HG02870 (cell line): ENCODE measurements around the gene KDELR3.

Source experiments
- ATAC-seq: cut with Tn5 transposase; IDR thresholded peaks from one replicate; pipeline ENCODE4 v1.9.1; 2021; ENCODE audit warnings: mild to moderate bottlenecking, moderate library complexity; ENCODE audit not compliant: unreplicated experiment

Gene KDELR3

DNA sequence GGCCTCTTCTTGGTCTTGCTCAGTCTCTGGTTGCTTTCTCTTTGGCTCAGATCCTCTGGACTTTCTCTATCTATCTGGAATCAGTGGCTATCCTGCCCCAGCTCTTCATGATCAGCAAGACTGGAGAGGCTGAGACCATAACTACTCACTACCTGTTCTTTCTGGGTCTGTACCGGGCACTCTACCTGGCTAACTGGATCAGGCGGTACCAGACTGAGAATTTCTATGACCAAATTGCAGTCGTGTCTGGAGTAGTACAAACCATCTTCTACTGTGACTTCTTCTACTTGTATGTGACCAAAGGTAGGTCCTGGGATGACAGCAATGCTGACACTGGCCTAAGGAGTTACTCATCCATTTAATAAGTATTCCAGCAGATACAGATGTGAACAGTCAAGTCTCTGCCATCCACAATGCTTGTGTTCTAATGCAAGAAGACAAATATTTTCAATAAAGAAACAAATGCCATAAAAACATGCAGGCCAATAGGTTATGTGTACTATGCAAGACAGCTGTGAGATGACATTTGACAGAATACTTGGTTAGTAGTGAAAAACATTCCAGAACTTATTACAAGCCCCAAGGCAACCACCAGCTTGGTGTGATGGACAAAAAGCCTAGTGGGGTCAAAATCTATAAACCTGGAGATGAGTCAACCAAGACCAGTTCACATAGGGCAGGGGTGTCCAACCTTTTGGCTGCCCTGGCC, 13.4 kb downstream of the KDELR3 start:
- no peak for ATAC-seq

DNA sequence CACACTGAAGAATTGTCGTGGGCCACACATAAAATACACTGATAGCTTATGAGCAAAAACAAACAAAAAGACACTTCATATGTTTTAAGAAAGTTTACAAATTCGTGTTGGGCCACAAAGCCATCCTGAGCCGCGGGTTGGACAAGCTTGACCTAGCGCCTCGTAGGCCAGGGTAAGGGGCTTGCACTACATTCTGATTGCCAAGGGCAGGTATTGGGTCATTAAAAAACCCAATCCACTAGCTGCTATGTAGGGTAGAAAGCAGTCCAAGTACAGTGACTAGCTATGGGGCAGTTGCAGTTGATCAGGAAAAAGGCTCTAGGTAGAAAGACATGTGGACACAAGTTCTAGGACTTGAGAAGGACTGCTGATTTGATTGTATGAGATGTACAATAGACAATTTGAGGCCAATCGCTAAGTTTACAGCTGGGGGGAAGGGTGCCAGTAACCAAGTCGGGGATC, 14.0 kb downstream of the KDELR3 start:
- no peak for ATAC-seq

DNA sequence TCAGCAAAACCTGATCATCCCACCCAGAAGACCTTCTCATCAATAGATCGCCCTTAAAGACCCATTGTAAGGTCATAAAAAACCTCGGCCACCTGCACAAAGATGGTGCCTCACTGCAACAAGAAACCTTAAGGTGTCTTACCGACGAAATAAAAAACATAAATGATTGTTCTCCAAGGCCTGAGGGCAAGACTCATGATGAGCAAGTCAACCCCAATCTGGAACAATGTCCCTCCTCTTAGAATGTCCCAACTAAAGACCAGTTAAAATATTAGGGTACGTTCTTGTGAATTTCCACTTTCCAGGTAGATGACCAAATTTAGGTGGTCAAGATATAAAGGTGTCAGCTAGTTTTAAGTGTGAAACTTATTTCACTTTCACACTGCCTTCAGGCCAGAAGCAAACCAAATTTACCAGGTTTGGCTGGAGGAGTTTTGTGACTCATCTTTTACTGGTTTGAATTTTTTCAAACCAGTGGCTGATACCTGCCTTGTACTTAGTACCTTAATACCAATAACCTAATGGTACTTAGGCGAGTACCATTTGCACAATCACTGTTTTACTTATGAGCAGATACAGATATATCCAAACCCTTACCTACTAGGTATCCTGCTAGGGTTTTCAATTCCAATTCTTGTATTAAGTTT, 14.9 kb downstream of the KDELR3 start:
- no peak for ATAC-seq

DNA sequence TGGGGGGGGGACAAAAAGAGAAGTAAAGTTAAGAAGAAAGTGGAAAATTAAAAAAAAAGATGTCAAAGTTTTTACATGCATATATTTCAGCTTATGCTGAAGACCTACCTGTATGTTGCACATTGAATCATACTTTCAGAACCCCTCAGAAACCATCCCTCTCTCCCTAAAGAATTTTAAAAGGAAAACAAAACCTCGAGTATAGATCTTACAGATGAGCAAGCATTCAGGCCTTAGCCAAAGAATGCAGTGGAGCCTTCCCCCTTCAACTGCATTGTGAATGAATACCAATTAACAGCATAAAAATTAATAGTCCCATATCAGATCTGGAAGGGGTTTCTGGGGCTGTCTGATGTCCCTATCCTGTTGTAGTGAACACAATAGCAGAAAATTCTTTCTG, 16.3 kb downstream of the KDELR3 start:
- no peak for ATAC-seq

DNA sequence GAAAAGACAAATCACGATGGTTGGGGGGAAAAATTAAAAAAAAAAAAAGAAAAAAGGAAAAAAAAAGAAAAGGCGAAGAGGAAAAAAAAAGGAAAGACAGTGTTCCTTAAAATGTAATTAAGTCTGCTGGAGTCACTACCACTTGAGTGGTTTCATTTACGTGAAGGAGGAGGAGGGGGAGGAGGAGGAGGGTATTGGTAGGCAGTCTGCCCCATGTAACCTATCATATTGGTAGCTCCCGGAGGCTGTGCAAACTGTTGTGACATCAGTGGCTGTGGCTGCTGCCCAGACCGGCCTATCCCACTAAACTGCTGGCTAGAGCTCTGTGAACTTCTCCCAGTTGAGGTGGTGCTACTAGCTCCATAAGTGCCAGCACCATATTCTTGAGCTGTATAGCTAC, 17.9 kb downstream of the KDELR3 start:
- ATAC-seq: no peak

DNA sequence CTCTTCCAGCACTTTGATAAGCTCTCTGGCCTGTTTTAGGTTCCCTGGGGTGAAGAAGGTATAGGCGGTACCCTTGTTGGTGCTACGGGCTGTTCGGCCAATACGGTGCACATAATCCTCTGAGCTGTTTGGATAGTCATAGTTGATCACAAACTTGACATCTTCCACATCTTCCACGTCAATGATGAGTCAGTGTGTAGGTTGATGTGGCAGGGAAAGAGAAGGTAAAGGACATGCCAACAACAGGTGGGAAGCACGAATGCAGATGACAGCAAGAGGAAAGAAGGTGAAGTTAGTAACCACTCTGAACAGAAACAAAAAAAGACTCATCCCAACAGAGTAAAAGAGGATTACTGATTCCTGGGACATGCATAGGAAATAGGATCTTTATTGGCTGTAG, 20.1 kb downstream of the KDELR3 start:
- no peak for ATAC-seq

DNA sequence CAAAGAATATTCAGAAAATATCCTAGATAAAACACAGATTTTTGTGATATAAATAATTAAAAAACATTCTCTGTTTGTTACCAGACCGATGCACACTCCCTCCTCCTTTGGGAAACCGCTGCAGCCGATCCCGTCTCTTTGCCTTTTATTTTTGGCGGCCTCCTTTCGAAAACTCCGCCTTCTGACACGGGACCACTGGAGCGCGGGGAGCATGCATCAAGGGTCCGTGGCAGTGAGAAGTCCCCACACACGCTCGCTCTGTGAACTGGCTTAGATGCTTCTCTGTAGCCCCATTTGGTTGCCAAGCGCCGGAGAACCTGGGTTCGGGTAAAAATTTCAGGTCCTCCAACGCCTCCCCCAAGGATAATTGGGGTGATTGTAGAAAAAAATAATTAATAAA, 21.2 kb downstream of the KDELR3 start:
- ATAC-seq: no peak

DNA sequence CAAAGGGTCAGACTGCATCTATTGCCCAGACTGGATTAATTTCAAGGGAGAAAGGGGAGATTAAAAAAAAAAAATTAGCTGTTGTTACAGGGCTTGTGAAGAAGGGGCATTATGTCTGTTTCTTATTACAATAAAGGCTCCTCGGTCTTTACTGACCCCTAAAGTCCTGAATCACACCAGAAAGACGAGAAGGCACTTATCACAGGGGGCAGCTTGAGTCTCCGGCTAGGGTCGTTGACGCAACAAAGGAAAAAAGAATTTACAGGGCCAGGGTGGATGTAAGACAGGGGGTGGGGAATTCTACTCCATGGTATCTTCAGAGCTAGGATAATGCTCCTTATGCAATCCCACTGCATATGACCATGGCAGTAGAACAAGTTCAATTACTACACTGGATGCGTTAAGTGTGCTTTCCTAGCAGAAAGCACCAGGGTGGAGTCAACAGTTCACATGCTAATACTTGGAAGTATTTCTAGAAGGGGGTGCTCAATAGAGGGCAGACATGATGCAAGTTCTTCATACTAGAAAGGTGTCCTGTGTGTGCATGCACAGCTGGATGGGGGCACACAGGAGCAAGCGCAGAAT, 21.8 kb downstream of the KDELR3 start:
- no peak for ATAC-seq

DNA sequence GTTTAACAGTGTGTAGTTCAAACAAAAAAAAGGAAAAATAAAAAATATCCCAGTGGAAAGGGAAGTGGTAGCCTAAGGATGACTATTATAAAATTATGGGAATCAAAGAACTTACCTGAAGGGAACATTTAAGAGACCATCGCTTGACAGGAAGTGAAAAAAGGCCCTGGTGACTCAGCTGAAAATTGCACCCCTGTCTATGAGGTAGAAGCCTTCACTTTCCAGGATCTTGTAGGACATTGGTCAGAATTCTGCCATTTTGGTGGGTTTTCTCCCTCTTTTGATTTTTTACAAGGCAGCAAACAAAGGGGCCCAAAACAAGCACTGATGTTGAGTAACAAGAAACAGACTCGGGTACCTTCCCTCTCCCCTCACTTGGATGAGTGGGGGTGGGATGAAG, 22.6 kb downstream of the KDELR3 start:
- ATAC-seq: no peak

DNA sequence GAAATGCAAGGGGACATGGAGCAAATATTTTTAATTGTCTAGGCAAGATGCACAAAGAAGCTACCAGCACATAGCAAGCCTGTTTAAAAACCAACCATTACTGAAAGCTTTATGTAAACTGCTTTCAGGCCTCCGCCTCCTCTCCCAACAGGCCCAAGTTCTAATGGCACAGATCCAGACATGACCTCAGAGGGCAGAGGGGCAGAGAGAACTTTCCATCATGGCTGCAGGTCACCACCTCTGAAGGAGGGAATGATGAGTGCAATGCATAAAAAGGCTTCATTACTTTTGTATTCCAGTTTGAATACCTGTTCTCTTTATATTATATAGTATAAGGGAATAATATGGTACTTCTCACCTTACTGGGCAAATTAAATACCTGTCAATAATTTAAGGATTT, 23.0 kb downstream of the KDELR3 start:
- no peak for ATAC-seq

DNA sequence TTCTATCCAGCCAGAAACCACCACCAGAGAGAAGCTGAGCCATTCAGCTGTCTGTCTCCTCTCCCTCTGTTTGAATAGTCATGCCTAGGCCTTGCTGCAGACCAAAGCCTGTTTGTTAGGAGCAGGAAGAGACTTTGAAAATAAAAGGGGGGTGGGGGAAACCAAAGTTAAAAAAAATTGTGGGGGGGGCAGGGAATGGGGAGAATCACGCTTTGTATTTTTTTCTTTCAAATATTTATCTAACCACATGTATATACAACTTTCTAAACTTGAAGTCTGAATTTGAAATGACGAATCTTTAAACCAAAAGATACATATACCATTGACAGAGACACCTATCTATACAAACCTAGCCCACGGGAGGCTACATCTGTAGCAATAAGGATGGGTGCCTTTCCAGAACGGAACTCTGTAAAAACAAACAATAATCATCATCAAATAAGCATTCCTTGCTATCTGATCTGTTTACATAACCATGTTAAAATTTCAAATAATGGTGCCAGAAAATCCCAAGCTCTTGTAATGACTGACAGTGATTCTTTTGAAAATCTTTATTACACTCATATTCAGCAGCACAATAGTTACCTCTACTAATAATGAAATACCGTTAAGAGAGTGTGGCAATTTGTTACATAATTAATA, 23.9 kb downstream of the KDELR3 start:
- no peak for ATAC-seq

DNA sequence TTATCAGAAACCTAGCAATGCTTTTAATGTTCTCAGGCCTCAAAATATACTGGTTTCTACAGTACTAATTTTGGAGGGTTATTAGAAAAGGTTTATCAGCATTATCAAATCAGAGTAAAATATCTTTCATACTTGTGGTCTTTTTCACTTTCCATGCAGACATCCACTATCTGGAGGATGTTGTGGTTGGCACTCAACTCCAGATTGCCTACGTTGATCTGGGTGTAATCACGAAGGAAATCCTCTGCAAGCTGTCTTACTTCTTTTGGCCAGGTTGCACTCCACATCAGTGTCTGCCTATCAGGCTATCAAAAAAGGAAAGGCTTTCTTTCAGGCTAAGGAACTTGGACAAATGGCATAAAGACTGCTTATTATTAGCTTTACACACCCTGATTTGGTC, 26.6 kb downstream of the KDELR3 start:
- no peak for ATAC-seq

DNA sequence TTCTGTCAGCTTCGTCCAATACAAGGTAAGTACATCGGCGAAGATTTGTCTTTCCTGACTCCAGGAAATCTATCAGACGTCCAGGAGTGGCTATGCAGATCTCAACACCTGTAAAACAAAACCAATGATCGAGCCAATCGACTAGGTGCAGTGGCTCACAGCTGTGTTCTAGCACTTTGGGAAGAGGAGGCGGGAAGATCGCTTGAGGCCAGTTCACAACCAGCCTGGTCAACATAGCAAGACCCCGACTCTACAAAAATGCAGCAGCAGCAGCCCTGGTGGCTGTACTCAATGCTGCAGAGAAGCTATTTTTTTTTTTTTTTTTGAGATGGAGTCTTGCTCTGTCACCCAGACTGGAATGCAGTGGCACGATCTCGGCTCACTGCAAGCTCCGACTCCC, 27.0 kb downstream of the KDELR3 start:
- ATAC-seq: no peak

DNA sequence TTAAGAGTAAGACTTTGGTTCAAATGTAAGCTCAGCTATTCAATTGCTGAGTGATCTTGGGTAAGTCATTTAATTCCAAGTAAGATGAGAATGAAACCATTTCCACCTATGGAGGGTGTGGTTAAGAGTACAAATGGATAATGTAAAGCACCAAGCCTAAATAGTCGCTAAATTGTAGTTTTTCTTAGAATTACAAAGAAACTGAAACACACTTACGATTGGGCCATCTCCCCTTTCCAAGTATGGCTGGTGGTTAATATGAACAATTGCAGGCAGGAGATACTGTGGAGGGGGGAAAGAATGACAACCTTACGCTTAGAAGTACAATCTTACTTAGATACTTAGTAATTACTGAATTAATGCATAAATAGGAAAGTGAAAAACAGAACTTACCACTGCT, 30.0 kb downstream of the KDELR3 start:
- no peak for ATAC-seq

DNA sequence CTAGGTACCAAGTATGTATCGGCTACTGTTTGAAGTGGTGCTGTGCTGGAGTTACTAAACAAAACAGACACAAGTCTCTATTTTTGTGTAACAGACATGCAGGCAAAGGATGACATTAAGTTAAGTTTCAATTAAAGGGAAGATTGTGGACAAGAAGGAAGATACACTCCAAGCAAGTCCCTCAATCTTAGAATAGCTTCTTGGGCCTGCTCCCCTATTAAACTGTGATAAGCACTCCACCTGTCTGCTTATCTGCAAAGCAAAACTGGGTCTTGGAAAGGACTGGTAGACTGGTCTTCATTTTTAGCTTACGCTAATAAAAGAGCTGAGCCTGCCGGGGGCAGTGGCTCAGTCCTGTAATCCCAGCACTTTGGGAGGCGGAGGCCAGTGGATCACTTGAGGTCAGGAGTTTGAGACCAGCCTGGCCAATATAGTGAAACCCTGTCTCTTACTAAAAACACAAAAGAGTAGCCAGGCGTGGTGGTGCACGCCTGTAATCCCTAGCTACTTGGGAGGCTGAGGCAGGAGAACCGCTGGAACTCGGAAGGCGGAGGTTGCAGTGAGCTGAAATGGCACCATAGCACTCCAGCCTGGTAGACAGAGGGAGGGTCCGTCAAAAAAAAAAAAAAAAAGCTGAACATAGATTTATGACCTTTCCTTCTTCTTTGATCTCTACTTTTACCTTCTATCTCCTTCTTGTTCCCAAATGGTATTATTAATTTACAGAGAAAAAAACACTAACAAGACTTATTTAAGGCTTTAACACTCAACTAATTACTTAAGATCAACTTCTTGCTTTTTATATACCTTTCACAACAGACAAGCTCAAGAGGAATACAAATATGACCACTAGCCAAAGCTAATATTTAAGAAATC, 34.1 kb downstream of the KDELR3 start:
- ATAC-seq: no peak

DNA sequence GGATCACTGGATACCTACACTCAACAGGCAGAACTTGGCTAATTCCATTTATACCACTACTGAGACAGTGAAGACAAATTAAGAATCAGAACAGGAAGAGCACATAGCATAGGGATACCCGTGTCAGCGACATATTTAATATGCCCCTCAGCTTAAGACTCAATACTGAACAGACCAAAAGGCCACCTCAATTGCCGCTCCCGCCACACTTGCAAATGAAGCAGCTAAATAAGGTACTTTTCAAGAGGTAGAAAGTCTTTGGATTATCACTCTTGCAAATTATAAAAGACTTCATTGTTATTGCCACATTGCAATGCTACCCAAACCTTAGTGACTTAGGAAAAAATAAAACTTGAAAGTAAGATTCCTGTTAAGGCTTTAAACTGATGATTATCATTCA, 35.1 kb downstream of the KDELR3 start:
- ATAC-seq: no peak

DNA sequence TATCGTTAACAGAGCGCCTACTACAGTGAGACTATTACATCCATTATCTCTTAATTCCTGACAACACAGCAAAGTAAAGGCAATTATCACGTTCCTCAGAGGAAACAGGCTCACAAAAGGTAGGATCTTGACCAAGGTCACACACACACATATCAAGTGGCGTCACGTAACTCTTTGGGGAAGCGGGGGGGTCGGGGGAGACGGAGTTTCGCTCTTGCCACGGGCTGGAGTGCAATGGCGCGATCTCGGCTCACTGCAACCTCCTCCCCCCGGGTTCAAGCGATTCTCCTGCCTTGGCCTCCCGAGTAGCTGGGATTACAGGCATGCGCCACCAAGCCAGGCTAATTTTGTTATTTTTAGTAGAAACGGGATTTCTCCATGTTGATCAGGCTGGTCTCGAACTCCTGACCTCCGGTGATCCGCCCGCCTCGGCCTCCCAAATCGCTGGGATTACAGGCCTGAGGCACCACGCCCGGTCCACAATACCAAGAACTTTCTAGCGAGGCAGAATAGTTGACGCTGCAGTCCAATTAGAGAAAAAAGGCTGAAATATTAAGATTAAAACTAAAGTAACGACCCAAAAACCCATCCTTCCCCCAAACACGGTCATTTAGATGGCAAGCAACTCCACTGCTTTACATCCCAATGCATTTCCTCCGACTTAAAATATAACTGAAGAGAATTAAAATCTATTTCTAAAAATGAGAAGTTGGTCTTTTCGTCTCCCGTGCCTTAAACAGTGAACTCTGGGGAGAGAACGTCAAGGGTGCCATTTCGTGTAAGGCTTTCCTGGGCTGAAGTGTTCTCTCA, 37.0 kb downstream of the KDELR3 start:
- no peak for ATAC-seq

DNA sequence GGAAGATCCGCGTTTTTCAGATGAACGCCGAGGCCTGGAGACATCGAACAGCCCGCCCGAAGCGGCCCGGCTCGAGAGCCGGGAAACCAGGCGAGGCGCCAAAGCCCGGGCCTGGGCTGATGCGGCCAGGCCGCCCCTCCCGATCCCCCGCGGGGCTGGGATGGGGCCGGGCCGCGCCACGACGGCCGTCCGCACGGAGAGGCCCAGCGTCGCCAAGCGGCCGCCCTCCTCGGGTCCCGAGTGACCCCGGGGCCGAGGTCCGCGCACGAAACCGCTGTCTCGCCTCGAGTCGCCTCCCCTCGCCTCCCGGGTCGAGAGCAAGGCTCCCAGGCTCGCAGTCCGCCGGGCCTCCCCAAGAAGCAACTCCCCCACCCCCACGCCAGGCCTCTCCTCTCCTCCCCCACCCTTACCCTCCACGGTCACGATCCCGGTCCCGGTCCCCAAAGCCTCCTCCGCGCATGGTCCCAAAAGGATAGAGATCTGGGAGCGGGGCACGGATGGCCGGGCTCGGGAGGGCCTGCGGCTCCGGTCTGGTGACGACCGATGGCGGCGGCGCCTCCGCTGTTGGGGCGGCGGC, 37.7 kb downstream of the KDELR3 start:
- ATAC-seq: peak; percentile 17

DNA sequence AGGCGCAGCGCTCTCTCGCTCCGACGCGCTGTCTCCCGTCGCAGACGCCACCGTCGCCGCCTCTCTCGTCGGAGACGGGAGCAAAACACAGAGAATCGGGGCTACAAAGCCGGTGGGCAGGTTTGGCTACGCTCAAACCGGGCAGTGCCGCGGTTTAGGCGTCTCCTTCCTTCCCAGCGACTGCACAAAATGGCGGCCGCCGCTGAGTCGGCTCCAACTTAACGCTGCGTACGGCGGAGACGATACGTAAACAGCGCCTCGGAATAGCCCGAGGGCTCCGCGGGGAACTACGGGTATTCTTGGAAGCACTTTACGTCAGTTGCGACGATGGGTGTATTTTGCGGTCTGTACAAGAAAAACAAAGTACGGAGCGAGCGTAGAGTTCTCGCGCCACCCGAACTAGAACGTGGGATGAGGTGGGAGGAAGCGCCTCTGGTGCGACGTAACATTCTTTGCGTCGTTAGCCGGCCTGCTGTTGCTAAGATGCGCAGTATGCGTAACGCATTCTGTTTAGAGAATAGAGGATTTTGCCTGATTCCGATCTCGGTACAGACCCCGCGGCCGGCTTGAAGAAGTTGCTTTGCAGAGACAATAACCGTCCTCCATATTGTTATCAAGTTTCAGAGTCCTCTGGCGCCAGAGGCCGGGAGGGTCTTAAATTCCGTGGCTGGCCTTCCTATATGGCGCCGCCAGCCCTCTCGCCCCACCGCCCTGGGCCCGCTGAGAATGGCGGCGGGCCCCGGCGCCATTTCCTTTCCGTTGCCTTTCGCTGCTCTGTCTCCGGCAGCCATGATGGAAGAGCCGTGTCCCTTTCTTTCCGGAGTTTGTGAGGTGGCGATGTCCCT, 38.4 kb downstream of the KDELR3 start, which contains the start of gene DDX17:
Gene DDX17 (minus strand): TSS at position 194 of the 845 bp plus-strand sequence.
- peak; percentile 88 for ATAC-seq
